GM12878 (cell line): ENCODE measurements around the gene OFD1. TPM values are rescaled to one million over a fixed set of nuclear protein-coding genes. Genes with fewer than 3 reads are reported as not detected.

ENCODE experiments used
- BACH1 ChIP-seq: fragments of 450-650 bp; IDR thresholded peaks from 2 replicates; pipeline ENCODE4 v1.6.1; 2017; ENCODE audit warnings: mild to moderate bottlenecking, borderline replicate concordance
- CBFB ChIP-seq: IDR thresholded peaks from 2 replicates; pipeline ENCODE4 v1.6.1; 2016; ENCODE audit warnings: antibody characterized with exemption, low read depth
- CBX3 ChIP-seq: fragments of 200-600 bp; sonication (generic); IDR thresholded peaks from 2 replicates; pipeline ENCODE4 v1.6.1; 2016; ENCODE audit warnings: low read depth, borderline replicate concordance
- CREB1 ChIP-seq: IDR thresholded peaks from 2 replicates; pipeline ENCODE4 v1.6.1; 2012; ENCODE audit warnings: low read depth, mild to moderate bottlenecking, inconsistent platforms
- E2F4 ChIP-seq: IDR thresholded peaks from 2 replicates; pipeline ENCODE4 v1.6.1; 2012; ENCODE audit warnings: low read depth, low read length, improper control_type of control experiment
- E2F8 ChIP-seq: fragments of 450-650 bp; IDR thresholded peaks from 2 replicates; pipeline ENCODE4 v1.6.1; 2018; ENCODE audit warnings: mild to moderate bottlenecking, low read depth, moderate library complexity; ENCODE audit not compliant: partially characterized antibody
- HDAC6 ChIP-seq: fragments of 200-600 bp; sonication (generic); IDR thresholded peaks from one replicate; pipeline ENCODE4 v1.8.0; 2017; ENCODE audit warnings: antibody characterized with exemption; ENCODE audit not compliant: unreplicated experiment
- HDGF ChIP-seq: fragments of 450-650 bp; IDR thresholded peaks from 2 replicates; pipeline ENCODE4 v1.6.1; 2016; ENCODE audit warnings: antibody characterized with exemption
- MTA2 ChIP-seq: fragments of 450-650 bp; IDR thresholded peaks from 2 replicates; pipeline ENCODE4 v1.6.1; 2016; ENCODE audit warnings: low read depth, mild to moderate bottlenecking, moderate library complexity
- MTA3 ChIP-seq: IDR thresholded peaks from 2 replicates; pipeline ENCODE4 v1.6.1; 2012; ENCODE audit warnings: low read length, inconsistent platforms, borderline replicate concordance
- PAX8 ChIP-seq: fragments of 450-650 bp; IDR thresholded peaks from 2 replicates; pipeline ENCODE4 v1.6.1; 2017; ENCODE audit warnings: mild to moderate bottlenecking, moderate library complexity
- RAD21 ChIP-seq: IDR thresholded peaks from 2 replicates; pipeline ENCODE4 v1.6.1; 2011; ENCODE audit warnings: mild to moderate bottlenecking, low read depth, low read length, moderate library complexity; ENCODE audit not compliant: insufficient read depth
- RBBP5 ChIP-seq: fragments of 200-600 bp; sonication (generic); conservative IDR thresholded peaks from 2 replicates; pipeline ENCODE4 v1.6.1; 2016
- RELB ChIP-seq: fragments of 450-650 bp; IDR thresholded peaks from 2 replicates; pipeline ENCODE4 v1.6.1; 2017; ENCODE audit warnings: low read depth, mild to moderate bottlenecking, moderate library complexity
- RFX5 ChIP-seq: IDR thresholded peaks from 2 replicates; pipeline ENCODE4 v1.6.1; 2011; ENCODE audit warnings: low read depth, low read length, improper control_type of control experiment
- SMAD1 ChIP-seq: fragments of 450-650 bp; IDR thresholded peaks from 2 replicates; pipeline ENCODE4 v1.6.1; 2018; ENCODE audit warnings: mild to moderate bottlenecking, low read depth; ENCODE audit not compliant: partially characterized antibody
- SMAD5 ChIP-seq: IDR thresholded peaks from 2 replicates; pipeline ENCODE4 v1.6.1; 2016; ENCODE audit warnings: antibody characterized with exemption, low read depth
- SP1 ChIP-seq: IDR thresholded peaks from one replicate; pipeline ENCODE4 v1.6.1; 2011; ENCODE audit warnings: low read depth, low read length
- SUZ12 ChIP-seq: fragments of 200-600 bp; sonication (generic); IDR thresholded peaks from one replicate; pipeline ENCODE4 v1.6.1; 2018; ENCODE audit warnings: antibody characterized with exemption, mild to moderate bottlenecking; ENCODE audit not compliant: unreplicated experiment
- TBL1XR1 ChIP-seq: IDR thresholded peaks from 2 replicates; pipeline ENCODE4 v1.6.1; 2012; ENCODE audit warnings: low read depth, low read length, improper control_type of control experiment
- TCF7 ChIP-seq: IDR thresholded peaks from 2 replicates; pipeline ENCODE4 v1.6.1; 2014; ENCODE audit warnings: antibody characterized with exemption, borderline replicate concordance
- ZBTB40 ChIP-seq: fragments of 450-650 bp; IDR thresholded peaks from 2 replicates; pipeline ENCODE4 v1.6.1; 2016; ENCODE audit warnings: mild to moderate bottlenecking, moderate library complexity, borderline replicate concordance
- polyA plus RNA-seq, 11 experiments: library from polyadenylated mRNA; depleted of rRNA in 4 of 11; unstranded in 6 of 11; stranded (reverse) in 5 of 11; fragments of >200 nt; fragmentation: Nextera tagmentation in 4 of 11; fragmentation: Illumina TruSeq in 1 of 11; extraction: Ambion mirVana in 4 of 11; extraction: Trizol in 1 of 11; gene quantifications; 1 replicate in 1 of 11; 2 replicates in 10 of 11; pipeline versions ENCODE4 v1.2.1 to v1.2.3, GENCODE V29; 2011 to 2016; ENCODE audit warnings: inconsistent platforms in 2 of 11, missing spikeins in 2 of 11, low read depth in 1 of 11
- total RNA-seq, 4 experiments: library from RNA; depleted of rRNA in 3 of 4; stranded (reverse); fragments of >200 nt in 3 of 4; fragmentation: Illumina TruSeq in 1 of 4; extraction: Trizol in 1 of 4; gene quantifications; 2 replicates each; pipeline versions ENCODE4 v1.2.1 to v1.2.3, GENCODE V29; 2013 to 2021

The OFD1 gene
- total and polyA plus RNA-seq, 10 of the 15 experiments (the other 5 are each of a cell fraction or from before 2014, with no cell fraction given), result 22.4 to 77.2 (median 34.1) TPM

GRCh38 chrX:13688958-13689740, 45.4 kb upstream of the OFD1 start, which contains the start of gene RAB9A (continued):
- TF ChIP-seq E2F8 (no peak), CBFB (no peak), RFX5 (no peak), RELB (no peak), SMAD5 (no peak; the same call in 1 of the 2 replicates), CBX3 (no peak), RBBP5 (no peak), SP1 (no peak), BACH1 (peak; percentile 46; the same call in 1 of the 2 replicates), CREB1 (no peak), PAX8 (no peak), SMAD1 (no peak), HDAC6 (no peak), MTA2 (no peak), MTA3 (no peak), TBL1XR1 (no peak), E2F4 (no peak), TCF7 (no peak), SUZ12 (no peak), RAD21 (no peak), HDGF (no peak), ZBTB40 (no peak)
